ENCODE data around the gene MDN1.

MDN1 gene

DNA sequence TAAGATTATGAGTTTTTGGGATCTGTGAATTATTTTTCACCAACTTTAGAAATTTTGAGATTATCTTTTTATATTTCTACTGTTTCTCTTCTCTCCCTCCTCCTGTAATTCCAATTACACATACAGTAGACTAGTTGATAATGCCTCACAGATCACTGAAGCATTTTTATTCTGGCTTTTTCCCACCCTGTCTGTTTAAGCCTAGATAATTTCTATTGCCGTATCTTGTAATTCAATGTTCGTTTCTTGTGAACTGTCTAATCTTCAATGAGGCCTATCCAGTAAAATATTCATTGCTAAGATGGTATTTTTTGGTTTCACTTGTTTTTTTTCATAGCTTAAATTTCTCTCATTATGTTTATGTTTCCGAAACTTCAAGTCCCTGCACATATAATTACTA, 12.0 kb downstream of the MDN1 start:
- DNase-seq = peak; percentile 86

- no peak for DNase-seq
Measured at GRCh38 chr6:89805814-89806371, 13.7 kb downstream of the MDN1 start.

GRCh38 chr6:89803271-89803670, 16.3 kb downstream of the MDN1 start:
- no peak for DNase-seq

GRCh38 chr6:89799756-89800155, 19.8 kb downstream of the MDN1 start:
- DNase-seq = no peak

DNA sequence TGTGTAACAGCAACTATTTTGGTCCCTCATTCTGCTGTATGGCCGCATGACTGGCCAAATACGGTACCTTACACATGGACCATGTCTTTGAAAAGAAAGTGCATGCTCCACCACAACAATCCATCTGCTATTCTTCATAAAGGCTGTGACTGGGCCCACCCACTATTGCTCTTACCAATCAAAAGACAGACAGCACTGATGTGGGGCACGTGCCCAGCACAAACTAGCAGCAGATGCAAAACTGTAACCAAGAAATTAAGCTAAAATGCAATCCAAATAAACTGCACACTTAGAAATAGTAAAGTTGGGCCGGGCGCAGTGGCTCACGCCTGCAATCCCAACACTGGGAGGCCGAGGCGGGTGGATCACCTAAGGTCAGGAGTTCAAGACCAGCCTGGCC, 20.5 kb downstream of the MDN1 start:
- no peak for DNase-seq

- peak; percentile 97 for DNase-seq
Measured at GRCh38 chr6:89797317-89797716, 22.3 kb downstream of the MDN1 start.

DNA sequence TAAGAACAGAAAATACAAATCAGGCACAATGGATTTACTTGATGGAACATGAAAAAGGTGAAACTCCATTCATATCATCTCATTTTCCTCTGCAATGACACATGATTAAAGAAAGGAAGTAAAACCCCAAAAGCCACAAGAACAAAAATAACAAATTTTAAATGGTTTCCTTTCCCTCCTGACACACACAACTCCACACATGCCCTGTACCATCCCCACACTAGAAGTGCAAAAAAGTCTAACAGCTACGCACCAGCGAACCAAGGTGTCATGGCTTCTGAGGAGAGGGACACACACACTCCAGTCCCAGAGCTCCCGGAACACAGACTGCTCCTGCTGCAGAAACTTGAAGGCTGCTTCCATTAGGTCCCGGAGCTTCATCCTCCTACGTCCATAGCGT, 25.3 kb downstream of the MDN1 start:
- DNase-seq = no peak

DNA sequence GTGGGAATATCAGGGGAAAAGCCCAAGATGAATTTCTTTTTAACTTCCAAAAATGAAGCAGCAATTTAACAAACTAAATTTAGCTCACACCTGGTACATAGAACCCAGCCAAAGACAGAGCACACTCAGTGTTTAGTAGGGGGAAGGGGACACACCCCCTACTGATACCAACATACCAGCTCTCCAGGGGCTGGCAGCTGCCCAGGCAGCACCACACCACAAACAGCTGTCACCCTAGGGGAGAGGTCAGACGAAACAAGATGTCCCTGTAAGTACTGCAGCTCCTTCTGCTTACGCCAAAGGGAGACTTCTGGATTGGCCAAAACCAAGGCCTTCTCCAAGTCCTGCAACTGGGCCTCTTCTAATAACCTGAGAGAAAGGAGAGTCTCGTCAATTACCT, 26.0 kb downstream of the MDN1 start:
- DNase-seq = peak; percentile 87

DNA sequence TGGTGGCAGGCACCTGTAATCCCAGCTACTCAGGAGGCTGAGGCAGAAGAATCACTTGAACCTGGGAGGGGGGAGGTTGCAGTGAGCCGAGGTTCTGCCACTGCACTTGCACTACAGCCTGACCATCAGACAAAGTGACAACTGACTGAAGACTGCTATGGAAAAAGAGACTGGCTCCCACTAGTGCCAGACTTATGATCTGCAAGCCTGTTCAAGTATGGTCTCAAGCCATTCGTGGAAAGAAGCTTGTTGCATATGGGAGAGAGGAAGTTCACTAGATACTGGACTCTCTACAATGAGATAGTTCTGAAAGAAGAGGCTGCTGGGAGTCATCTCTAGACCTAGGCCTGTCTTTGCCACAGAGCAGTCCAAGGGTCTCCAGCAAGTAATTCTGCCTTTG, 26.7 kb downstream of the MDN1 start:
- peak; percentile 85 for DNase-seq

- no peak for DNase-seq
Measured at GRCh38 chr6:89790403-89790802, 29.2 kb downstream of the MDN1 start.

GRCh38 chr6:89789980-89790379, 29.6 kb downstream of the MDN1 start:
- no peak for DNase-seq

DNA sequence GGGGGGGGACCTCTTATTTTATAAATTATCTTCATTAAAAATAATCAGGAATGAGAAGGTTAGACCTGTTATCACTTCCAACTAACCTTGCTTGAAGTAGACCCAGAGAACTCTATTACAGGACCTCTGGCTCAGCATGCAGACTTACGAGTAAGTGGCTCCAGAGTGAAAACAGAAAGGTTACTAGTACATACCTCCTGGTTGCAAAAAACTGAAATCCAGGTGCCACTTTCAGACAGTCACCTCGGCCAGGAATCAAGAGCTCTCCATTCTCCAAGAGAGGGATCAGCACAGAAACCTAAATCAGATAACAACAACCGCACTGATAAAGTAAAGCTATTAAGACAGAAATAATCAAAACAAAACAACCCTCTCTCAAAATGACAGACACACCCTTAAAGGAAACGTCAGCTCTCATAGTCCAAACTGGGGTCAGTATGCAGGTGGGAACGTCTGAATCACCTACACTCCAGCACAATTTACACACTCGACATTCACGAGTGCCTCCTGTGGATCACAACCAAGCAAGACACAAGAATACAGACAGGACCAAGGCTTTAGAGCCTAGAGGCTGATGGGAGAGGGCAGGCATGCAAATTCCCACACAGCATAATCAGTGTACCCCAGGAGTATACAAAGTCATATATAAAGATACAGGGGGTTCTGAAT, 31.8 kb downstream of the MDN1 start:
- DNase-seq = no peak

DNA sequence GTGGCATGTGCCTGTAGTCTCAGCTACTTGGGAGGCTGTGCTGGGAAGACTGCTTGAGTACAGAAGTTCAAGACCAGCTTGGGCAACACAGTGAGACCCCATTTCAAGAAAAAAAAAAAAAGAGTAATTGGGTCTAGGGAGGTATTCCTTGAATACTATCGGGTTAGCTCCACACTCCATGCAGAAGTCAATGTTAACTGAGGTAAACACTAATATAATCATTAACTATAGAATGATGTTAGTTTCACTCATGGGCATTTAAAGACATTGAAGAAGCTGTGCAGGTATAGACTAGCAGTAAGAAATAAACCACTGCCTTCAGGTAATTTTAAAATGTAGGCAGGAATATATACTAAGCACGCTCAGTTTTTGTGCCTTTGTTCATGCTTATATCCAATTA, 32.6 kb downstream of the MDN1 start:
- no peak for DNase-seq

- DNase-seq = no peak
Measured at GRCh38 chr6:89784838-89785237, 34.8 kb downstream of the MDN1 start.

GRCh38 chr6:89783293-89783692, 36.3 kb downstream of the MDN1 start:
- peak; percentile 61 for DNase-seq

GRCh38 chr6:89782222-89782621, 37.4 kb downstream of the MDN1 start:
- no peak for DNase-seq

GRCh38 chr6:89781070-89782034, 38.2 kb downstream of the MDN1 start:
- DNase-seq = no peak

DNA sequence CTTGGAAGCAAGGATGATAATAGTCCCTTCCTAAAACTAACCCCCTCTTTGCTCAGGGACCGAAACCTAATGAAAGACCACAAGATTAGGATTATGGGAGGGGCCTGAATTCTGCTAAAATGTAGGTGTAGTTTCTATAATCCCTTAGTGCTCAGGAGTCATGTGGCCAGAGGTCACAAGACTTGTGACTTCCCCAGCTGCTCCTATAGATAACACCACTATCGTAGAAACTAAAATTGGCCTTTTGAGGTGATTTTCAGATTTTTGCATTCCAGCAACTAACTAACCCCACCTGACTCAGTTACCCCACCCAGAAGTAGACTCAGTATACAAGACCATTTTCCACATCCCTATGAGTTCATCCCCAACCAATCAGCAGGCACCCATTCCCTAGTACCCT, 42.1 kb downstream of the MDN1 start:
- DNase-seq = peak; percentile 79

DNA sequence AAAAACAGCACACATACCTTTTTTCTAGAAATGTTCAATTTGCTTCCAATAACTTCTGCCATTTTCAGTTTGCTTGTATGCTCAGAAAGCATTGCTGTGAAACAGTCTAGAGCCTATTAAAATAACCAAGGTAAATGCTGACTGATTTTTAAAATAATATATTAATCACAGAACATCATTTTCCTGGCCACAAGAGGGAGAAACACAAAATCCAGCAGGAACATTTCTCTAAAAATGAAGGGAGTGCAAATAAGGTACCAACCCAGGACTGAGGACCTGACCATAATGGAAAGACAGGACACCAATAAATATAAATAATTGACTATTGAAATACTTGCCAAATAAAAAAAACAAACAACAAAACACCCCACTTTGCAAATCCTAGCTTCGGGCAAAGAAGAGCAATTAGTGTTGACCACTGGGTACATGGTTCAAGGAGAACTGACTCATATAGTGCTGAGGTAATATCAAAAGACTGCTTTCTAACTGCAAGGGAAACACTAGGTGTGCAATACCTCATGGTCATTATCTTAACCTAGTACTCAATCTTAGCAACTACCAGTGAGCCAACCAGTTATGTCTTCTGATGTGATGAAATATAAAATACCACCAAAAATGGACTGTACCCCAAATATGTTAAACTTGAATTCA, 42.9 kb downstream of the MDN1 start:
- DNase-seq = no peak

- no peak for DNase-seq
Measured at GRCh38 chr6:89775150-89775549, 44.4 kb downstream of the MDN1 start.

GRCh38 chr6:89769572-89769971, 50.0 kb downstream of the MDN1 start:
- DNase-seq = no peak

DNA sequence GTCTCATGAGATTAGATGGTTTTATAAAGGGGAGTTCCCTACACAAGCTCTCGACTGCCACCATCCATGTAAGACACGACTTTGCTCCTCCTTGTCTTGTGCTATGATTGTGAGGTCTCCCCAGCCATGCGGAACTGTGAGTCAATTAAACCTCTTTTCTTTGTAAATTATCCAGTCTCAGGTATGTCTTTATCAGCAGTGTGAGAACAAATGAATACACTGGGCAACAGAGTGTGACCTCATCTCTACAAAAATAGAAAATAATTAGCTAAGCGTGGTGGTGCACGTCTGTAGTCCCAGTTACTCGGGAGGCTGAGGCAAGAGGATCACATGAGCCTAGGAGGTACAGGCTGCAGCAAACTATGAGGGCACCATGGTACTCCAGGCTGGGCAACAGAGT, 51.3 kb downstream of the MDN1 start:
- no peak for DNase-seq

DNA sequence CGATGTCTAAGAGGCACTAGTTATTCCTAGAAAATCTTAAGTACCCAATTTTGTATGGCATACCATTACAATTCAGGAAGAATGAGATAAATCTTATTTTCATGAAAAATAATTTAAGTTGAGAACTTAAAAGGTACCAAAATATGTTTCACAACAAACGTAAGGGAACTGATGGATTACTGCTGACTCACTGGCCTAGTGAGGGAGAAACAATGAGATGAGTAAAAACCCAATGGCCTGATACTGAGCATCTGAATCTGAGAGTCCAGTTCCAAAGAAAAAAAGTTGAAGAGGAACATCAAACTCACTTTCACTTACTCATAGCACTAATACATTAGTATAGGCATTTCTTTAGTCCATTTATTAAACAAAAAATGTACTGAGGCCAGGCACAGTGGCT, 56.0 kb downstream of the MDN1 start:
- DNase-seq = no peak

- no peak for DNase-seq
Measured at GRCh38 chr6:89758830-89759229, 60.8 kb downstream of the MDN1 start.
